Diencephalon (tissue), 1 donor: ENCODE results near the gene STYXL1. TPM values are rescaled to one million over a fixed set of nuclear protein-coding genes. Genes with fewer than 3 reads are reported as not detected.

Source experiments
- small RNA-seq: library from RNA; depleted of rRNA; stranded (forward); fragments of <200 nt; gene quantifications from one replicate; pipeline ENCODE3, GENCODE V24; 2014
- total RNA-seq: library from RNA; depleted of rRNA; stranded (reverse); fragments of >200 nt; gene quantifications from one replicate; pipeline ENCODE4 v1.2.3, GENCODE V29; 2014

The STYXL1 gene, protein sequence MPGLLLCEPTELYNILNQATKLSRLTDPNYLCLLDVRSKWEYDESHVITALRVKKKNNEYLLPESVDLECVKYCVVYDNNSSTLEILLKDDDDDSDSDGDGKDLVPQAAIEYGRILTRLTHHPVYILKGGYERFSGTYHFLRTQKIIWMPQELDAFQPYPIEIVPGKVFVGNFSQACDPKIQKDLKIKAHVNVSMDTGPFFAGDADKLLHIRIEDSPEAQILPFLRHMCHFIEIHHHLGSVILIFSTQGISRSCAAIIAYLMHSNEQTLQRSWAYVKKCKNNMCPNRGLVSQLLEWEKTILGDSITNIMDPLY
- 20.5 TPM for total RNA-seq

GRCh38 chr7:76047811-76048667, at the start of gene STYXL1, which contains the start of gene MDH2:
Gene STYXL1 (minus strand): TSS chr7:76048000. CDS start chr7:76030523, 17,477 bp downstream.
Gene MDH2 (plus strand): TSS chr7:76048106. CDS start chr7:76048161, 55 bp downstream.

DNA sequence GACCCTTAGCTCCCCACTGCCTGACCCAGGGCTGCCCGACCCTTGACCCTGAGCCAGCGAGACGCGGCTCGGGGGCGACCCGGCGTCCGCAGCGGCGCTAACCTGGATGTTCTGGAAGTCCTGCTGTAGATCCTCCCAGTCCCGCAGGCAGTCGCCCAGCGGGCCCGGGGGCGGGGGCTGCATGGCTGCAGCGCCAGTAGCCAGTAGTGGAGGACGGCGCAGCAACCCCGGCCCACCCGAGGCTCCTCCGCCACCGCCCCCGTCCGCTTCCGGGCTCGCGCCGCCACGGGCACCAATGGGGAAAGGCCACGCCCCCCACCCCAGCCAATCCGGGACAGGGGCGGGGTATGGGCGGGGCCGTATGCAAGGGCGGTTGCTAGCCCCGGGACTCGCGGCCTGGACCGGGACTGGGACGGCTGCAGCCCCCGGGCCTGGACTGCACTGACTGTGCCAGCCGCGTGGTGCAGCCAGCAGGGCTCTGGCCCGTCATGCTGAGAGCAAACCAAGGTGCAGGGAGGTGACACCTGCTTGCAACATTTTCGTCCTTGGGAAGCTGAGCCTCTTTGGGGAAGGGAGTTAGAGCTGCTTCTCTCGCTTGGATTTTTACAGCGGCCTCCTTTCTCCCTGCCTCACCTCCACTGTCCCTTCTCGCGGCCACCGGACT, 53.3 kb downstream of the STYXL1 start, which contains the start of gene TMEM120A:
TMEM120A (minus strand) TSS at position 208 of the 664 bp plus-strand sequence; CDS start at position 183, 25 bp downstream.

Small RNAs within 50 kb of the gene (small RNA-seq; reads per million reads assigned to genes)
- not detected for gene RNU6-863P

Other genes with a start within 250 kb of the STYXL1 start
- not detected for gene CCL24, start 234.2 kb downstream of the STYXL1 start, total RNA-seq
- gene RHBDD2, start 169.0 kb downstream of the STYXL1 start, total RNA-seq: 66.4 TPM
- gene POR, start 132.8 kb downstream of the STYXL1 start, total RNA-seq: 62.5 TPM
- 53.3 TPM for gene TMEM120A, start 53.4 kb downstream of the STYXL1 start, total RNA-seq
- gene MDH2, start 106 bp upstream of the STYXL1 start, total RNA-seq: 61.4 TPM
- gene SRRM3, start 153.9 kb upstream of the STYXL1 start, total RNA-seq: 15.2 TPM